Type B pancreatic cell (in vitro differentiated cells): ENCODE results near the gene LFNG. TPM values are rescaled to one million over a fixed set of nuclear protein-coding genes. Genes with fewer than 3 reads are reported as not detected.

ENCODE experiments used
- DNase-seq: peaks from one replicate; pipeline ENCODE4 v3.0.0; 2021; ENCODE audit warnings: mixed read lengths; ENCODE audit not compliant: unreplicated experiment; ENCODE audit errors: extremely low spot score
- H3K27ac Mint-ChIP-seq: 2 replicates; pipeline ENCODE4 v1.8.0; 2021; ENCODE audit warnings: mild to moderate bottlenecking, mixed read lengths
- H3K27me3 Mint-ChIP-seq: 2 replicates; pipeline ENCODE4 v1.8.0; 2021; ENCODE audit warnings: mixed read lengths
- H3K36me3 Mint-ChIP-seq: 2 replicates; pipeline ENCODE4 v1.8.0; 2021; ENCODE audit warnings: mixed read lengths
- H3K4me1 Mint-ChIP-seq: one replicate; pipeline ENCODE4 v1.8.0; 2021; ENCODE audit warnings: mixed read lengths; ENCODE audit not compliant: unreplicated experiment
- H3K4me3 Mint-ChIP-seq: 2 replicates; pipeline ENCODE4 v1.8.0; 2021; ENCODE audit warnings: mild to moderate bottlenecking, mixed read lengths
- H3K9me3 Mint-ChIP-seq: 2 replicates; pipeline ENCODE4 v1.8.0; 2021; ENCODE audit warnings: mixed read lengths
- CTCF ChIP-seq: fragments of 200-600 bp; sonication (generic); conservative IDR thresholded peaks from 2 replicates; pipeline ENCODE4 v1.5.0; 2021; ENCODE audit warnings: antibody characterized with exemption, mild to moderate bottlenecking
- long read RNA-seq: library from polyadenylated mRNA; unstranded; transcript quantifications from one replicate; pipeline ENCODE4 v2.0.0, GENCODE V29; 2020
- total RNA-seq: library from RNA; stranded (reverse); gene quantifications from 2 replicates; pipeline ENCODE4 v1.2.1, GENCODE V29; 2021; ENCODE audit warnings: low replicate concordance

LFNG gene
- total RNA-seq: 5.0 and 15.3 TPM in 2 replicates
- long read RNA-seq, partial matches to known transcripts: 1 of 1 reads
- long read RNA-seq, other reads (novel, unspliced or antisense): 0 of 1 reads

GRCh38 chr7:2519119-2519930 lies at the start of gene LFNG:
LFNG (plus strand) TSS chr7:2519774; CDS start chr7:2519862, 88 bp downstream.
- peak within 1 kb of the TSS; percentile 88 for H3K4me3 Mint-ChIP-seq
- H3K36me3 Mint-ChIP-seq: no peaks in the 10 kb centered on the region
- TF ChIP-seq CTCF: no peak
- peaks cover 25% of the 10 kb centered on the region for H3K4me1 Mint-ChIP-seq
- no peaks in the 10 kb centered on the region for H3K9me3 Mint-ChIP-seq
- DNase-seq: peak; percentile 88
- peak within 1 kb of the TSS; percentile 31 for H3K27ac Mint-ChIP-seq
- H3K27me3 Mint-ChIP-seq: peaks cover 31% of the 10 kb centered on the region

- peaks cover 13% of the 10 kb centered on the region for H3K4me1 Mint-ChIP-seq
- H3K4me3 Mint-ChIP-seq: peak overlapping the region; percentile 47
- H3K27ac Mint-ChIP-seq: no peak overlapping the region
- peaks cover 7% of the 10 kb centered on the region for H3K27me3 Mint-ChIP-seq
- no peak for DNase-seq
- no peak for TF ChIP-seq CTCF
- H3K9me3 Mint-ChIP-seq: no peaks in the 10 kb centered on the region
- H3K36me3 Mint-ChIP-seq: no peaks in the 10 kb centered on the region
Observed at GRCh38 chr7:2470204-2471021, 49.2 kb upstream of the LFNG start.

GRCh38 chr7:2471022-2471329 lies 48.6 kb upstream of the LFNG start:
- Mint-ChIP-seq H3K36me3 (no peaks in the 10 kb centered on the region), H3K27me3 (peaks cover 7% of the 10 kb centered on the region), H3K27ac (no peak overlapping the region), H3K4me1 (peaks cover 13% of the 10 kb centered on the region), H3K4me3 (no peak overlapping the region), H3K9me3 (no peaks in the 10 kb centered on the region)
- TF ChIP-seq CTCF: no peak
- DNase-seq: no peak

- H3K9me3 Mint-ChIP-seq: no peaks in the 10 kb centered on the region
- peaks cover 7% of the 10 kb centered on the region for H3K27me3 Mint-ChIP-seq
- H3K36me3 Mint-ChIP-seq: no peaks in the 10 kb centered on the region
- no peak overlapping the region for H3K27ac Mint-ChIP-seq
- DNase-seq: no peak
- TF ChIP-seq CTCF: no peak
- no peak overlapping the region for H3K4me3 Mint-ChIP-seq
- peaks cover 13% of the 10 kb centered on the region for H3K4me1 Mint-ChIP-seq
Observed at GRCh38 chr7:2471396-2471795, 48.2 kb upstream of the LFNG start.

- peaks cover 7% of the 10 kb centered on the region for H3K27me3 Mint-ChIP-seq
- no peaks in the 10 kb centered on the region for H3K9me3 Mint-ChIP-seq
Observed at GRCh38 chr7:2472739-2473138, 46.8 kb upstream of the LFNG start.

More at GRCh38 chr7:2472739-2473138, 46.8 kb upstream of the LFNG start:
- H3K4me1 Mint-ChIP-seq: peaks cover 13% of the 10 kb centered on the region
- H3K36me3 Mint-ChIP-seq: no peaks in the 10 kb centered on the region
- H3K4me3 Mint-ChIP-seq: no peak overlapping the region
- no peak for DNase-seq
- TF ChIP-seq CTCF: no peak
- no peak overlapping the region for H3K27ac Mint-ChIP-seq
